GM19467 (cell line): Measurements from ENCODE around the gene NIPSNAP2.
"Not testable (repeated sequence)": the region's sequence is repeated elsewhere in the genome, so short reads cannot be mapped to it uniquely, and the experiment has no call there.

Experiments
- ATAC-seq: cut with Tn5 transposase; IDR thresholded peaks from one replicate; pipeline ENCODE4 v1.9.1; 2021; ENCODE audit warnings: mild to moderate bottlenecking, moderate library complexity; ENCODE audit not compliant: unreplicated experiment

NIPSNAP2 gene

GRCh38 chr7:56046721-56047445 is 82.5 kb downstream of the NIPSNAP2 start:
- no peak for ATAC-seq

GRCh38 chr7:56047446-56048116 is 83.2 kb downstream of the NIPSNAP2 start:
- ATAC-seq, result not testable (repeated sequence)

- ATAC-seq, result no peak
Observed at GRCh38 chr7:56048245-56048644, 83.9 kb downstream of the NIPSNAP2 start.

GRCh38 chr7:56048763-56049162 is 84.4 kb downstream of the NIPSNAP2 start:
- ATAC-seq, result not testable (repeated sequence)
